Activated naive CD4-positive, alpha-beta T cell treated with anti-CD3 and anti-CD28 coated beads, Interleukin-2, amount 10 ng/mL, durations not matched to agents 7 days and 5 days (primary cell): ENCODE measurements around the gene NLN.

ENCODE experiments used
- CTCF ChIA-PET: fragments of 350-600 bp; sonication (Branson Sonifier 250); formaldehyde crosslinking; loops from one replicate; lab custom pipeline; 2021; ENCODE audit warnings: antibody characterized with exemption; lab: Charles Lee
- DNase-seq: peaks from one replicate; pipeline ENCODE4 v3.0.0-alpha.2; 2020
- H3K27ac Mint-ChIP-seq: one replicate; pipeline ENCODE4 v1.8.0; 2021; ENCODE audit warnings: mild to moderate bottlenecking, moderate library complexity, mixed read lengths
- H3K27me3 Mint-ChIP-seq: one replicate; pipeline ENCODE4 v1.8.0; 2021; ENCODE audit warnings: mild to moderate bottlenecking, mixed read lengths
- H3K36me3 Mint-ChIP-seq: one replicate; pipeline ENCODE4 v1.8.0; 2021; ENCODE audit warnings: mixed read lengths
- H3K4me1 Mint-ChIP-seq: one replicate; pipeline ENCODE4 v1.8.0; 2021; ENCODE audit warnings: mixed read lengths
- H3K4me3 Mint-ChIP-seq: one replicate; pipeline ENCODE4 v1.8.0; 2021; ENCODE audit warnings: mild to moderate bottlenecking, moderate library complexity, mixed read lengths
- H3K9me3 Mint-ChIP-seq: one replicate; pipeline ENCODE4 v1.8.0; 2021; ENCODE audit warnings: mixed read lengths

NLN gene

DNA sequence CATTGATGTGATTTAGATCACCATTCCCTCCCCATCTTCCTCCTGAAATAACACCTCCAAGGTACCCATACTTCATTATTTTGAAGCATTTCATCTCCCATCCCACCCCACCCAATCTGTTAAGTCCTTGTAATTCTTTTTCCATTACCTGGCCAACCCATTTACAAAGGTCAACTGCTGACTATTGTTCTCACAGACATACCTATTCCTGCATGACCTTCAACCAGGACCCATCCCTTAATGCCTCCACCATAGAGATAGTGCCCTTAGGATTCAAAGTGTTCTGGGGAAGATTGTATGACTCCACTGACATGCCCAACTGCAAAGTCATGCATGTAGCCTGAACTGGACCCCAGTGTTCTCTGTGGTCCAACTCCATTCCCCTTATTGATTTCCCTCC, 91.2 kb downstream of the NLN start:
- CTCF ChIA-PET = no interaction called here
- no peaks in the 10 kb centered on the region for H3K9me3 Mint-ChIP-seq
- no peak overlapping the region for H3K27ac Mint-ChIP-seq
- H3K4me1 Mint-ChIP-seq = peaks cover 20% of the 10 kb centered on the region
- no peaks in the 10 kb centered on the region for H3K27me3 Mint-ChIP-seq
- DNase-seq = no peak
- H3K4me3 Mint-ChIP-seq = no peak overlapping the region
- peaks cover 33% of the 10 kb centered on the region for H3K36me3 Mint-ChIP-seq

DNA sequence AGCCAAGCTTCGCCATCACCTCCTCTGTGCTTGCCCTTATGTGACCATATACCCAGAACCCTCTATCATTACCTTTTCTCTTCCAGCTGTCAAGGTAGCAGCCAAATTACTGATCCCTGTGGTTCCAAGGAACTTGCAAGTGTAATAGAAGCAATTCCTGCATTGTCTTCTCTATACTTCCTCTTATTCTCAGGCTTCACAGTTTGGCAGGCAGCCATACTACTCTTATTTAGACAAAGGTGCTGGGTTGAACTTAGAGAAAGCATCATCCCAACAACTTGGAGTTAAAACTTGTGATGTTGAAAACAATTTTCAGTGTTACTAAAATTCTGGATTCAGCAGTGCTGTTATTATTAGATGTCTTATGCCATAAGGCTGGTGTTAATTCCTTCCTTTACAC, 93.2 kb downstream of the NLN start:
- Mint-ChIP-seq H3K27ac (no peak overlapping the region), H3K36me3 (peaks cover 25% of the 10 kb centered on the region), H3K27me3 (no peaks in the 10 kb centered on the region), H3K4me1 (peaks cover 32% of the 10 kb centered on the region), H3K4me3 (no peak overlapping the region), H3K9me3 (no peaks in the 10 kb centered on the region)
- no peak for DNase-seq
- CTCF ChIA-PET = no interaction called here

DNA sequence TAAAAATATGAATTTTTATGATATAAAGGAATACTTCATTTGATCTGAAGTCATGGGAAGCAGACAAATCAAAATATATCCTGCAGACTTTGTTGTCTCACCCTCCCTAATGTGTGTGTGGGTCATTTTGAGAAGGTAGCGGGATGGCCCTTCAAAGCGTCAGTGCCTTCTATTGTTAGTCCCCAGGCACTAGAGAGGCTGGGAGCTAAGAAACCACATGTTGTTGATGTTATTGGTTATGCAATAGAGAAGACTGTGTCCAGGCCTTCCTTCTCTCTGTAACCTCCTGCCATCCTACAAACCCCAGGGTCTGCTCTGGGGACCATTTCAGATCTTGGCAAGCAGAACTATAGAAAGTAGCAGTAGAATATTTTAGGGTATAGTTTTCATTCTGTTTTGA, 94.7 kb downstream of the NLN start:
- Mint-ChIP-seq H3K27me3 (no peaks in the 10 kb centered on the region), H3K27ac (no peak overlapping the region), H3K9me3 (no peaks in the 10 kb centered on the region), H3K36me3 (peaks cover 19% of the 10 kb centered on the region), H3K4me3 (no peak overlapping the region), H3K4me1 (peaks cover 40% of the 10 kb centered on the region)
- CTCF ChIA-PET = interaction anchor here (1.6 kb wide), 1 partner anchor 73 kb away, joined by 3 read pairs; no protein-coding TSS in a partner anchor
- no peak for DNase-seq

DNA sequence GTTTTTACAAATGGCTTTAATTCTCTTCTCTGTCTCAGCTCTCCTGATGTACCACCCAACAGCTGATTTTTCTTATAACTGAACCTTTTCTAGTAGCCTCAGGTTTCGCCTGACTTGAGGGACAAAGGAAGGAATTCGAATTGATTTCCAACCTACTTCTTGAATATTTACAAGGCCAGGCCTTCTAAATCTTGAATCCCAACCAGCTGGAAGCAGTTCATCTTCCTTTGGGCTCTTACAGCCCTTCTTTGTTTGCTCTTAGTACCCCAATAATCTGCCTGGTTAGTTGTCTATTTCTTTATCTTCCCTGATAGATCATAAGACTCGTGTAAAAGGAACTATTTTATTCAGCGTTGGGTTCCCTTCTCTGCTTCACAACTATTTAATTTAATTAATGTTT, 95.9 kb downstream of the NLN start:
- DNase-seq = no peak
- H3K27me3 Mint-ChIP-seq = no peaks in the 10 kb centered on the region
- H3K4me1 Mint-ChIP-seq = peaks cover 28% of the 10 kb centered on the region
- CTCF ChIA-PET = interaction anchor here (1.6 kb wide), 1 partner anchor 74 kb away, joined by 3 read pairs; no protein-coding TSS in a partner anchor
- no peak overlapping the region for H3K27ac Mint-ChIP-seq
- H3K9me3 Mint-ChIP-seq = no peaks in the 10 kb centered on the region
- no peak overlapping the region for H3K4me3 Mint-ChIP-seq
- H3K36me3 Mint-ChIP-seq = peaks cover 17% of the 10 kb centered on the region

DNA sequence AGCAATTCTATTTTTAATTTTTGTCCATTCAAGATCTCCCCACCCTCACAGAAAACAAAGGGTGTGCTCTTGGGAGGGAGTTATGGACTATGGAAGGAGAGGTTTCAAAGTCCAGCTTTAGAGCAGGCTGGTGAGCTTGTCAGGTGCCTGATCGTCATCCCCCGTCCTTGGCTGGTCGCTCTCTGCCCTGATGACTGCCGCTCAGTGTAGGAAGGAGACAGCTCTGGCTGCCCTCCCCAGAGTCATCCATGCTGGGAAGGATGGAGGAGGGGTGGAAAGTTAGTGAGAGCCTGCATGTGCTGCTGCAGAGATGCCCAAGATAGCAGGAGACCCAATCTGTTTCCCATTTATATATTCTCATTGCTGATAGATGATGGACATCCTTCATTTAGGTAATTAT, 96.6 kb downstream of the NLN start:
- no peak overlapping the region for H3K27ac Mint-ChIP-seq
- CTCF ChIA-PET = interaction anchor here (1.6 kb wide), 1 partner anchor 75 kb away, joined by 3 read pairs; no protein-coding TSS in a partner anchor
- H3K4me1 Mint-ChIP-seq = peaks cover 21% of the 10 kb centered on the region
- no peaks in the 10 kb centered on the region for H3K27me3 Mint-ChIP-seq
- H3K9me3 Mint-ChIP-seq = no peaks in the 10 kb centered on the region
- H3K4me3 Mint-ChIP-seq = no peak overlapping the region
- DNase-seq = no peak
- H3K36me3 Mint-ChIP-seq = peaks cover 13% of the 10 kb centered on the region

DNA sequence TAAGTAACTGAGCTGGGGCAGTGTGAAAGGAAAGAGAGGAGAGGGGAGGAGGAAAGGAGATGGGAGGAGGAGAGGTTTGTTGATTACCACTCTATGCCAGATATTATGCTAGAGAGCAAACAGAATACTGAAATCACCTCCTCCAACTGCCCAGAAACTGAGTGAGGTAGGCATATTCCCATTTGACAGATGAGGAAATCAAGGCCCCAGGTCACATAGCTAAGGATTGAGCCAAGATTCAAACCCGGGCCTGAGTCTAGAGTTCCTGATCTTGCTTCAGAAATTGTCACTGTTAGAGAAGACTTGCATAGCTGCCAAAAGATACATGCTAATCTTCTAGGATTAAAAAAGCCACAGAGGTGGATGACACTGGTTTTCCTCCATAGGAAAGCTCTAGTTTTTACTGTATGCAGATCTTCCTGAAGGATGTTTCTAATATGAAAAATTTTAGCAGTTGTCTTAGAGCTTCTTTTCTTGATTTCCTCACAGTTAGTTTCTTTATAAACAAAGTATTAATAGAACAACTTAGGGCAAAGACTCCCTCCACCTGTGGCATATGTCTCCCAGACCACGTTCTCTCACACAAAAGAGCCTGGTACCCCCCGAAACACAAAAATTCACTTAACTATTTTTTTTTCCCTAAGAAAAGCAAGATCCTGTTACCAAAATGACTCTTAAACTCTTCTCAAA, 97.4 kb downstream of the NLN start:
- Mint-ChIP-seq H3K36me3 (peaks cover 10% of the 10 kb centered on the region), H3K4me1 (peaks cover 21% of the 10 kb centered on the region), H3K27ac (no peak overlapping the region), H3K27me3 (no peaks in the 10 kb centered on the region), H3K9me3 (no peaks in the 10 kb centered on the region), H3K4me3 (no peak overlapping the region)
- no peak for DNase-seq
- CTCF ChIA-PET = interaction anchor here (0.7 kb wide), 1 partner anchor 94 kb away, joined by 5 read pairs; no protein-coding TSS in a partner anchor

DNA sequence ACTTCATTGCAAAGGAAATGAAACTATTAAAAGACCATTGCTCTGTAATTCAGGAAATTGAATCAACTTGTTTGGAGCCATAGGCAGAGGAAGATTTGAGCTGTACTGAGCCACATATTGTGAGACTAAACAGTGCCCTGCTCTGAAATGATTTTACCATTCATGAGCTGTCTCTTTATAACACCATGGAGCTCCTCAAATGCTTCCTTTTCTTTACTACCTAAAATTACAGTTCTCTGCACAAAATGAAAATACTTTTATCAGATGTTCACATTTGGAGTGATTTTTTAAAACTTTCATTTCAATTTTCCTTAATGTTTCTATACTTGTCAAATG, 97.9 kb downstream of the NLN start:
- H3K4me1 Mint-ChIP-seq = peaks cover 21% of the 10 kb centered on the region
- H3K27me3 Mint-ChIP-seq = no peaks in the 10 kb centered on the region
- H3K36me3 Mint-ChIP-seq = peaks cover 10% of the 10 kb centered on the region
- CTCF ChIA-PET = interaction anchor here (0.7 kb wide), 1 partner anchor 93 kb away, joined by 5 read pairs; no protein-coding TSS in a partner anchor
- DNase-seq = no peak
- no peak overlapping the region for H3K27ac Mint-ChIP-seq
- H3K4me3 Mint-ChIP-seq = no peak overlapping the region
- no peaks in the 10 kb centered on the region for H3K9me3 Mint-ChIP-seq

DNA sequence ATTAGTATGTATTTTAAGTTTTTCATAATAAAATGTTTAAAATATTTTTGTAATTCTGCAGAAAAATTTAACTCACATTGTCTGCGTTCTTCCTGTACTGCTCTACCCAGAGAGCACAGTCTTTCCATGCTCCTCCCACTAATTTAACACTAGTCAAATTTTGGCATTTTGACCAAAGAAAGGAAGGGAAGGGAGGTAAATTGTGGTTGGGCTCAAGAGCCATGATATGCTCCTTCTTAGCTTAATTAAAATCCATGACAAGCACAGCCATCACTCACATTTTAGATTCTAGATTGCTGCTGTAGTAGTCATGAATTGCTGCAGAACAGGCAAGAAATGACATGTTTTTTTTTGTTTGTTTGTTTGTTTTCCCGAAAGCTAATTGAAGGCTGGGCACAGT, 98.4 kb downstream of the NLN start:
- no peak overlapping the region for H3K4me3 Mint-ChIP-seq
- H3K36me3 Mint-ChIP-seq = peaks cover 10% of the 10 kb centered on the region
- no peak overlapping the region for H3K27ac Mint-ChIP-seq

DNA sequence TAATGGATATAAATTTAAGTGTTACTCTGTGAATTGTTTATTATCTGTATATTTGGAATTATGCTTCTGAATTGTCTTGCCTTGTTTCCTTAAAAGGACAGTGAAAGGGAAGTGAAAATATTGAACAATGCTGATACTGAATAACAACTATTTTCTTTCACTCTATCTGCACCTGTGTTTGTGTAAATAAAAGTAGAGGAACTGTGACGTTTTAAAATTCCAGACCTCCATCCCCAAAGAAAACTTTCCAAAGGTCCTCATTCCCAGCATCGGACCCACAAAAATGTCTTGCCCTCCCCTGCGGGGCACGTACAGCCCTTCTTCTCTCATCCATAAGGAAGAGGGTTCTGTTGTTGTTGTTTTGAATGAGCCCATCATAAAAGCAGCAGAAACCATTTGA, 100.0 kb downstream of the NLN start:
- peaks cover 34% of the 10 kb centered on the region for H3K4me1 Mint-ChIP-seq
- H3K9me3 Mint-ChIP-seq = no peaks in the 10 kb centered on the region
- CTCF ChIA-PET = no interaction called here
- no peak for DNase-seq
- H3K27me3 Mint-ChIP-seq = no peaks in the 10 kb centered on the region
- no peak overlapping the region for H3K27ac Mint-ChIP-seq
- peaks cover 7% of the 10 kb centered on the region for H3K36me3 Mint-ChIP-seq
- H3K4me3 Mint-ChIP-seq = no peak overlapping the region

More for the DNA sequence above, 98.4 kb downstream of the NLN start:
- no peak for DNase-seq
- Mint-ChIP-seq H3K27me3 (no peaks in the 10 kb centered on the region), H3K4me1 (peaks cover 23% of the 10 kb centered on the region), H3K9me3 (no peaks in the 10 kb centered on the region)
- CTCF ChIA-PET = no interaction called here

DNA sequence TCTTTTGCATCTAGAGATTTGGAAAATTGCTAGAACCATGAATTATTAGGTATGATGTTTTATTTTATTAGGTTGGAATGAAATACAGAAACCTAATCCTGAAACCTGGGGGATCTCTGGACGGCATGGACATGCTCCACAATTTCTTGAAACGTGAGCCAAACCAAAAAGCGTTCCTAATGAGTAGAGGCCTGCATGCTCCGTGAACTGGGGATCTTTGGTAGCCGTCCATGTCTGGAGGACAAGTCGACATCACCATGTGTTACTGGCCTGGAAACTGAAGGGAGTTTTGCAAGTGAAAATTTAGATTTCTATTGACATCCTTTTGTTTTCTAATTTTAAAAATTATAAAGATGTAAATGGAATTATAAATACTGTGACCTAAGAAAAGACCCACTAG, 100.7 kb downstream of the NLN start:
- no peak for DNase-seq
- H3K4me1 Mint-ChIP-seq = peaks cover 34% of the 10 kb centered on the region
- H3K36me3 Mint-ChIP-seq = peaks cover 7% of the 10 kb centered on the region
- H3K27me3 Mint-ChIP-seq = no peaks in the 10 kb centered on the region
- CTCF ChIA-PET = no interaction called here
- no peak overlapping the region for H3K27ac Mint-ChIP-seq
- H3K4me3 Mint-ChIP-seq = no peak overlapping the region
- H3K9me3 Mint-ChIP-seq = no peaks in the 10 kb centered on the region

DNA sequence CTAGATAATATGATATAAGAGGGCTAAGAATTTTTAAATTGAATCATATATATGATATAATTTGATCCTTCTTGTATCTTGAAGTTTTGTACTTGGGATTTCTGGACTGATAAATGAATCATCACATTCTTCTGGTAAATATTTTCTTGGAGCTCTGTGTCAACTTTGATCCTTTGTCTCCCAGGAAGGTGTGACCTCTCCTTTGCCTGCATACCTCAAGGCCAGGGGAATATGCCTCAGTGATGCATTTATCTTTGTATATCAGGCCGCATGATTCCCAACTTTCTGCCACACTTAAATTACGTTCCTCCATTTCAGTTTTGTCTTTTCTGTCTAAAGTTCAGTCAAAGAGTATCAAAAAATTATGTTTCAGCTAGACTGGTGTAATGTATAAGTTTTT, 101.2 kb downstream of the NLN start:
- Mint-ChIP-seq H3K36me3 (peaks cover 4% of the 10 kb centered on the region), H3K4me3 (no peak overlapping the region), H3K9me3 (no peaks in the 10 kb centered on the region), H3K27ac (no peak overlapping the region), H3K27me3 (no peaks in the 10 kb centered on the region), H3K4me1 (peaks cover 34% of the 10 kb centered on the region)
- CTCF ChIA-PET = no interaction called here
- no peak for DNase-seq

DNA sequence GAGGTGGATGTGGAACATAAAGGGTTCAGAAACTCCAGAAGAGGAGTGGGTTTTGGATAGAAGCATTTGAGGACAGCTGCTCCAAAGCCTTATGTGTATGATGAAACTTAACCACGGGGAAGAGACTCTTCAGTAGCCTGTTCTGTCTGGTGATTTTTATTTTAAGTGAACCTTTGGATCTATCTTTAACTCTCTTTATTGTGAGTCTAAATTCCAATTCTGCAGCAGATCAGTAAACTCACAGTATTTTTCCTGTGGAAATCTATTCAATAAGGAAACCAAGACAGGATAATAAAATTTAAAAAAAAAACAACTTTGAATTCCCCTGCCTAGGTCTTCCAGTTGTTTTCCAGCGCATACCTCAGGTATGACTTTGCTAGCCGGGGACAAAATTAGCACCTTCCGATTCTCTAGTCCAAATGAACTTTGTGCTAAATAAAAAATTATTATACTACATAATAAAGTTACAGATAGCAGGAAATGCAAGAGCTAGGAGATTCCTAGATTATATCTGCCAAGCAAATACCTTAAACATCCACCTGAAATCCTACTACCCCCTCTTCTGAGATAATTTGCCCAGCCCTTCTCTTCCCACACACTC, 101.9 kb downstream of the NLN start:
- peaks cover 4% of the 10 kb centered on the region for H3K36me3 Mint-ChIP-seq
- CTCF ChIA-PET = no interaction called here
- H3K27me3 Mint-ChIP-seq = no peaks in the 10 kb centered on the region
- H3K4me3 Mint-ChIP-seq = no peak overlapping the region
- DNase-seq = no peak
- no peaks in the 10 kb centered on the region for H3K9me3 Mint-ChIP-seq
- H3K4me1 Mint-ChIP-seq = peaks cover 33% of the 10 kb centered on the region
- H3K27ac Mint-ChIP-seq = no peak overlapping the region

DNA sequence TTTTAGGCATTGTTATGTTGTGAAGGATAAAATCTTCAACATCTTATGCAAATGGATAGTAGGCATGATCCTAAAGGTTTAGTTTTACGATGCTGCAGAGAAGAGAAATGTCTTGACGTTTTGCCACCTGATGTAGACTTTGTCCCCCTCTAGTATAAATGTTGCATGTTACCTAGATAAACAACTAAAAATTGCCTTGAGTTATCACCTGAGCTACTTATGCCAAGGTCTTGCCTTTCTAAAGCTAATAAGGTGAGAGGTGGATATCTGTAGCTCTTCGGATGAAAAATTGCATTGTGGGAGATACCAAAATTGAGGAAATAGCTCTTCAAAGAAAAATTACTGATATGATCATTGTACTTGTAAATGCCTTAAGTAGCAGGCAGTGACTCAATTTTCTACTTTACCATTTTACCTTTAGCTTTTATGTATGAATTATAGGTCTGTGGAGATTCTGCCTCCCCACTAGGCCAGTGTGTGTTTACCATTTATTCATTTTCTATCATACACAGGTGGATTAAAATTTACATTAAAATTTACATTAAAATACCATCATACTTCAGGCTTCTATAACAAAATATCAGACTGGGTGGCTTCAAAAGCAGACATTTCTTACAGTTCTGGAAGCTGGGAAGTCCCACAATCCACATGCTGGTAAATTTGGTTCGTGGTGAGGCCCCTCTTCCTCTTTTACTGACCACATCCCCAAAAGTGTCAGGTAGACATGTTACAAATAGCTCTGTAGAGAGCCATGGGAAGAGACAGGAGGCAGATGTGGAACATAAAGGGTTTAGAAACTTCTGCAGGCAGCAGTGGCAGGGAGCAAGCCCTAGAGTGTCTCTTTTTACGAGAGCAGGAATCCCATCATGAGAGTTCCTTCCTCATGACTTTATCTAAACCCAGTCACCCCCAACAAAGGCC, 103.7 kb downstream of the NLN start:
- H3K4me3 Mint-ChIP-seq = no peak overlapping the region
- DNase-seq = no peak
- CTCF ChIA-PET = no interaction called here
- no peak overlapping the region for H3K27ac Mint-ChIP-seq
- H3K36me3 Mint-ChIP-seq = peaks cover 2% of the 10 kb centered on the region
- H3K27me3 Mint-ChIP-seq = no peaks in the 10 kb centered on the region
- H3K4me1 Mint-ChIP-seq = peaks cover 17% of the 10 kb centered on the region
- H3K9me3 Mint-ChIP-seq = no peaks in the 10 kb centered on the region

DNA sequence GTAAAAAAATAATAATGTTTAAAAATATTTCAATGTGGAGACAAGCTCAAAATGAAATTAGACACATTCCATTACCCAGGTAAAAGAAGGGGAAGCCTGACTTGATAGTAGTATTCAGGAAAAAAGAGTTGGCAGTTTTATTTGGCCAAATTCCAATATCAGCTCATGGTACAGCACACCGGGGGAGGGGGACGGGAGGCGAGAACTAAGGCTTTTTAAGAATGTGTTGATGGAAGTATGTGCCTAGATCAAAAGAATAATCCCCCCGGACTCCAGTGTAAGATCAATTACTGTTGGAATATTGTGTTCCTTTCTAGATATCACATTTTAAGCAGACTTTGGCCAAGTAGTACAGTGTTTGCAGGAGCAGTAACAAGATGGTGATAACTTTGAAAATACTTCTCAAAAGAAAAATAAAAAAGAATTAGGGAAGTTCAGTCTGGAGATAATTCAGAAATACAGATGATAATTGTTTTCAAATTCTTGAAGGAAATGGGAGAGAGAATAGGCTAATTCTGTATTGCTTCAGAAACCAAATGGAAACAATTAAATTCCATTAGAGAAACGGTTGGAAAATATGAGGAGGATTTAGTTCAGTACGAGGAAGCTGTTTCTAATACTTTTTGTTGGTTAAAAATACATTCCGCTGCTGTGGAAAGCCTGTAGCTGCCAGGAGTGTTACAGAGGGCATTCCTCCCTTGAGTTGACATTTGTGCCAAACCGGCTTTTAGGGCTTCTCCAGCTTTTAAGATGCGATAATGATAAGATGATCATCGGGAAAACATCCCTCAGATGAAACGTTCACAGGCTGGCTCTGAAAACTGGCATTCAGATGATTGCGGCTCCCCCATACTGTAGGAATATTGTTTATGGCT, 106.3 kb downstream of the NLN start:
- no peak for DNase-seq
- Mint-ChIP-seq H3K4me3 (no peak overlapping the region), H3K9me3 (no peaks in the 10 kb centered on the region), H3K27ac (no peak overlapping the region), H3K4me1 (peaks cover 13% of the 10 kb centered on the region), H3K27me3 (no peaks in the 10 kb centered on the region), H3K36me3 (no peaks in the 10 kb centered on the region)
- CTCF ChIA-PET = no interaction called here
